ENCODE data around the gene XPR1. TPM values are rescaled to one million over a fixed set of nuclear protein-coding genes. Genes with fewer than 3 reads are reported as not detected.

XPR1 gene
- total and polyA plus RNA-seq, 10 of the 15 experiments (the other 5 are each of a cell fraction or from before 2014, with no cell fraction given): 1.1 to 33.9 (median 11.3) TPM

DNA sequence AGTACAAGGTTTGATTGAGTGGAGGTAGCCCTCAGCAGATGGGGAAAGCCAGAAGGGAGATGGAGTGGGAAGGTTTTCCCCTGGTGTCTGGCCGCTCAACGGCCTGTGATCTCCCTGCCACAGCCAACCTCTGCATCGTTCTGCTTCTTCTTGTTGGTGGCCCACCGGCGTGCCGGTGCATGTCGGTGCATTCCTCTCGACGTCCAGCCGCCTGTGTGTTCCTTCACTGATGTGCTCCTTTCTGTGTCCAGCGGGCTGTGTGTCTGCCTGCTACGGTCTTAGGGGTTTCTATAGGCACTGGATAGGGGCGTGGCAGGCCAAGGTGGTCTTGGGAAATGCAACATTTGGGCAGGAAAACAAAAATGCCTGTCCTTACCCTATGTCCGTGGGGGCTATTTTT, 101.0 kb downstream of the XPR1 start (continued):
- TF ChIP-seq, protein P1, sequence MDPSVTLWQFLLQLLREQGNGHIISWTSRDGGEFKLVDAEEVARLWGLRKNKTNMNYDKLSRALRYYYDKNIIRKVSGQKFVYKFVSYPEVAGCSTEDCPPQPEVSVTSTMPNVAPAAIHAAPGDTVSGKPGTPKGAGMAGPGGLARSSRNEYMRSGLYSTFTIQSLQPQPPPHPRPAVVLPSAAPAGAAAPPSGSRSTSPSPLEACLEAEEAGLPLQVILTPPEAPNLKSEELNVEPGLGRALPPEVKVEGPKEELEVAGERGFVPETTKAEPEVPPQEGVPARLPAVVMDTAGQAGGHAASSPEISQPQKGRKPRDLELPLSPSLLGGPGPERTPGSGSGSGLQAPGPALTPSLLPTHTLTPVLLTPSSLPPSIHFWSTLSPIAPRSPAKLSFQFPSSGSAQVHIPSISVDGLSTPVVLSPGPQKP (IDR thresholded peaks at IDR 0.05; ENCODE audit: low read depth, low read length): no peak
- no peak for TF ChIP-seq ZBED1 (IDR thresholded peaks at IDR 0.05; ENCODE audit: borderline replicate concordance)
- TF ChIP-seq, protein P2, sequence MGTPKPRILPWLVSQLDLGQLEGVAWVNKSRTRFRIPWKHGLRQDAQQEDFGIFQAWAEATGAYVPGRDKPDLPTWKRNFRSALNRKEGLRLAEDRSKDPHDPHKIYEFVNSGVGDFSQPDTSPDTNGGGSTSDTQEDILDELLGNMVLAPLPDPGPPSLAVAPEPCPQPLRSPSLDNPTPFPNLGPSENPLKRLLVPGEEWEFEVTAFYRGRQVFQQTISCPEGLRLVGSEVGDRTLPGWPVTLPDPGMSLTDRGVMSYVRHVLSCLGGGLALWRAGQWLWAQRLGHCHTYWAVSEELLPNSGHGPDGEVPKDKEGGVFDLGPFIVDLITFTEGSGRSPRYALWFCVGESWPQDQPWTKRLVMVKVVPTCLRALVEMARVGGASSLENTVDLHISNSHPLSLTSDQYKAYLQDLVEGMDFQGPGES (IDR thresholded peaks at IDR 0.05): no peak
- no peak for TF ChIP-seq NBN (IDR thresholded peaks at IDR 0.05)
- no peak for TF ChIP-seq BCL11A (IDR thresholded peaks at IDR 0.05; ENCODE audit: low read depth, low read length)
- no peak for TF ChIP-seq RFX5 (IDR thresholded peaks at IDR 0.05; ENCODE audit: low read depth, low read length)
- no peak for TF ChIP-seq RELA (IDR thresholded peaks at IDR 0.05; ENCODE audit: borderline replicate concordance, partially characterized antibody)
- TF ChIP-seq, protein P3, sequence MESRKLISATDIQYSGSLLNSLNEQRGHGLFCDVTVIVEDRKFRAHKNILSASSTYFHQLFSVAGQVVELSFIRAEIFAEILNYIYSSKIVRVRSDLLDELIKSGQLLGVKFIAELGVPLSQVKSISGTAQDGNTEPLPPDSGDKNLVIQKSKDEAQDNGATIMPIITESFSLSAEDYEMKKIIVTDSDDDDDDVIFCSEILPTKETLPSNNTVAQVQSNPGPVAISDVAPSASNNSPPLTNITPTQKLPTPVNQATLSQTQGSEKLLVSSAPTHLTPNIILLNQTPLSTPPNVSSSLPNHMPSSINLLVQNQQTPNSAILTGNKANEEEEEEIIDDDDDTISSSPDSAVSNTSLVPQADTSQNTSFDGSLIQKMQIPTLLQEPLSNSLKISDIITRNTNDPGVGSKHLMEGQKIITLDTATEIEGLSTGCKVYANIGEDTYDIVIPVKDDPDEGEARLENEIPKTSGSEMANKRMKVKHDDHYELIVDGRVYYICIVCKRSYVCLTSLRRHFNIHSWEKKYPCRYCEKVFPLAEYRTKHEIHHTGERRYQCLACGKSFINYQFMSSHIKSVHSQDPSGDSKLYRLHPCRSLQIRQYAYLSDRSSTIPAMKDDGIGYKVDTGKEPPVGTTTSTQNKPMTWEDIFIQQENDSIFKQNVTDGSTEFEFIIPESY (IDR thresholded peaks at IDR 0.05): no peak
- no peak for TF ChIP-seq WRNIP1 (IDR thresholded peaks at IDR 0.05; ENCODE audit: borderline replicate concordance, low read depth, low read length)

GRCh38 chr1:180734366-180734765, 102.5 kb downstream of the XPR1 start:
- ChIA-PET SMC1A (ENCODE audit: uncharacterized antibody, unreplicated experiment) (no interaction called here), RAD21 (ENCODE audit: unreplicated experiment) (no interaction called here), CTCF (no interaction called here), POLR2A (no interaction called here)
- 94% methylated on average over 2 of the region's 2 CpGs for WGBS (ENCODE audit: insufficient coverage, insufficient replicate concordance, low lambda C conversion rate, missing lambda C conversion rate)
- Histone ChIP-seq H3K79me2 (ENCODE audit: control insufficient read depth, insufficient read depth, low read length) (no peaks in the 10 kb centered on the region), H3K4me2 (ENCODE audit: control insufficient read depth, insufficient read depth) (no peak overlapping the region), H3K27me3 (replicated peaks in 1 of 2; ENCODE audit: control insufficient read depth in 2 of 2, insufficient read depth in 2 of 2, low read length in 1 of 2) (no peaks in the 10 kb centered on the region), H3K27ac (ENCODE audit: control insufficient read depth, insufficient read depth) (no peak overlapping the region), H3K36me3 (ENCODE audit: control insufficient read depth in 2 of 2, insufficient read depth in 2 of 2, low read length in 1 of 2) (no peaks in the 10 kb centered on the region), H3K9ac (ENCODE audit: control insufficient read depth, insufficient read depth, low read length) (no peak overlapping the region), H2AFZ (ENCODE audit: control insufficient read depth, low read depth, low read length) (no peak overlapping the region), H3K9me3 (replicated peaks; ENCODE audit: control insufficient read depth, insufficient read depth, low read length) (peaks cover 14% of the 10 kb centered on the region), H3K4me3 (no peak overlapping the region), H4K20me1 (ENCODE audit: control insufficient read depth, insufficient read depth) (no peaks in the 10 kb centered on the region), H3K4me1 (ENCODE audit: control insufficient read depth, insufficient read depth, low read length) (no peaks in the 10 kb centered on the region)
- TF ChIP-seq SMAD5 (IDR thresholded peaks at IDR 0.05; ENCODE audit: low read depth) (no peak), IKZF2 (IDR thresholded peaks at IDR 0.05) (no peak), BRCA1 (IDR thresholded peaks at IDR 0.05; ENCODE audit: low read depth, low read length) (no peak)
- FAIRE-seq: no peak
- ATAC-seq: no peak
- DNase-seq (ENCODE audit: low read depth, low spot score): no peak
- no TSS peak for BruUV-seq (replicated peaks)
- in situ Hi-C loops (cut with MboI) (loop anchor here (5.0 kb wide), 1 partner anchor 72 kb away; no protein-coding TSS in a partner anchor), intact Hi-C loops (cut with micrococcal nuclease; ENCODE audit: unreplicated experiment) (no loop called here)
